Activated naive CD4-positive, alpha-beta T cell treated with anti-CD3 and anti-CD28 coated beads for 36 hours (primary cell): ENCODE results near the gene MS4A4A. TPM values are rescaled to one million over a fixed set of nuclear protein-coding genes. Genes with fewer than 3 reads are reported as not detected.

Source experiments
- total RNA-seq, 2 experiments: library from RNA; stranded (reverse); gene quantifications; one replicate each; pipeline ENCODE4 v1.2.3, GENCODE V29; 2021

Gene MS4A4A
- total RNA-seq, 2 experiments from 2014 or later, result not detected

Other genes with a start within 250 kb of the MS4A4A start
- gene OOSP2, start 240.3 kb upstream of the MS4A4A start, total RNA-seq, result not detected
- not detected for gene MS4A3, start 224.0 kb upstream of the MS4A4A start, total RNA-seq
- gene MS4A2, start 192.0 kb upstream of the MS4A4A start, total RNA-seq, result not detected
- gene MS4A6A, start 97.6 kb upstream of the MS4A4A start, total RNA-seq, result not detected
- gene MS4A4E, start 37.5 kb upstream of the MS4A4A start, total RNA-seq, result not detected
- gene MS4A6E, start 46.6 kb downstream of the MS4A4A start, total RNA-seq, result not detected
- gene MS4A7, start 97.9 kb downstream of the MS4A4A start, total RNA-seq, result not detected
- gene MS4A14, start 115.8 kb downstream of the MS4A4A start, total RNA-seq, result not detected
- not detected for gene MS4A5, start 148.9 kb downstream of the MS4A4A start, total RNA-seq
- under 1 TPM; 0.35 to 0.36 TPM for gene MS4A1, start 175.2 kb downstream of the MS4A4A start, total RNA-seq
- not detected for gene MS4A12, start 212.1 kb downstream of the MS4A4A start, total RNA-seq
- not detected for gene MS4A13, start 234.7 kb downstream of the MS4A4A start, total RNA-seq